ENCODE results near the gene SEMA3E. TPM values are rescaled to one million over a fixed set of nuclear protein-coding genes. Genes with fewer than 3 reads are reported as not detected.

The SEMA3E gene
- total RNA-seq, 1 experiment from 2014 or later: 0.34 TPM

- DNase-seq (ENCODE audit: low read depth): no peak
- in situ Hi-C loops (cut with HindIII; ENCODE audit: low pct_unique_long_range_greater_than_20kb, low sequenced_read_pairs): loop anchor here (25.0 kb wide), 1 partner anchor 237 kb away; no protein-coding TSS in a partner anchor
Measured at GRCh38 chr7:83649701-83650100, 762 bp upstream of the SEMA3E start.

- in situ Hi-C loops (cut with HindIII; ENCODE audit: low pct_unique_long_range_greater_than_20kb, low sequenced_read_pairs): no loop called here
Measured at GRCh38 chr7:83646027-83646426, 2.9 kb downstream of the SEMA3E start.

GRCh38 chr7:83643739-83644138, 5.2 kb downstream of the SEMA3E start:
- in situ Hi-C loops (cut with HindIII; ENCODE audit: low pct_unique_long_range_greater_than_20kb, low sequenced_read_pairs): no loop called here
- DNase-seq (ENCODE audit: low read depth): no peak

More at GRCh38 chr7:83646027-83646426, 2.9 kb downstream of the SEMA3E start:
- DNase-seq (ENCODE audit: low read depth): no peak

GRCh38 chr7:83643012-83643411, 5.9 kb downstream of the SEMA3E start:
- in situ Hi-C loops (cut with HindIII; ENCODE audit: low pct_unique_long_range_greater_than_20kb, low sequenced_read_pairs): no loop called here
- no peak for DNase-seq (ENCODE audit: low read depth)

- DNase-seq (ENCODE audit: low read depth): no peak
- in situ Hi-C loops (cut with HindIII; ENCODE audit: low pct_unique_long_range_greater_than_20kb, low sequenced_read_pairs): no loop called here
Measured at GRCh38 chr7:83640731-83641537, 8.0 kb downstream of the SEMA3E start.

- in situ Hi-C loops (cut with HindIII; ENCODE audit: low pct_unique_long_range_greater_than_20kb, low sequenced_read_pairs): no loop called here
- no peak for DNase-seq (ENCODE audit: low read depth)
Measured at GRCh38 chr7:83640240-83640639, 8.7 kb downstream of the SEMA3E start.

GRCh38 chr7:83633516-83633915, 15.4 kb downstream of the SEMA3E start:
- no peak for DNase-seq (ENCODE audit: low read depth)
- in situ Hi-C loops (cut with HindIII; ENCODE audit: low pct_unique_long_range_greater_than_20kb, low sequenced_read_pairs): no loop called here

- DNase-seq (ENCODE audit: low read depth): no peak
- in situ Hi-C loops (cut with HindIII; ENCODE audit: low pct_unique_long_range_greater_than_20kb, low sequenced_read_pairs): no loop called here
Measured at GRCh38 chr7:83629117-83629880, 19.6 kb downstream of the SEMA3E start.

GRCh38 chr7:83617858-83618257, 31.1 kb downstream of the SEMA3E start:
- in situ Hi-C loops (cut with HindIII; ENCODE audit: low pct_unique_long_range_greater_than_20kb, low sequenced_read_pairs): no loop called here
- no peak for DNase-seq (ENCODE audit: low read depth)

- DNase-seq (ENCODE audit: low read depth): no peak
- in situ Hi-C loops (cut with HindIII; ENCODE audit: low pct_unique_long_range_greater_than_20kb, low sequenced_read_pairs): no loop called here
Measured at GRCh38 chr7:83614112-83614511, 34.8 kb downstream of the SEMA3E start.

- in situ Hi-C loops (cut with HindIII; ENCODE audit: low pct_unique_long_range_greater_than_20kb, low sequenced_read_pairs): no loop called here
- DNase-seq (ENCODE audit: low read depth): no peak
Measured at GRCh38 chr7:83613232-83613631, 35.7 kb downstream of the SEMA3E start.

GRCh38 chr7:83611776-83612175, 37.2 kb downstream of the SEMA3E start:
- in situ Hi-C loops (cut with HindIII; ENCODE audit: low pct_unique_long_range_greater_than_20kb, low sequenced_read_pairs): no loop called here
- DNase-seq (ENCODE audit: low read depth): no peak

GRCh38 chr7:83610649-83611304, 38.2 kb downstream of the SEMA3E start:
- no peak for DNase-seq (ENCODE audit: low read depth)
- in situ Hi-C loops (cut with HindIII; ENCODE audit: low pct_unique_long_range_greater_than_20kb, low sequenced_read_pairs): no loop called here

- in situ Hi-C loops (cut with HindIII; ENCODE audit: low pct_unique_long_range_greater_than_20kb, low sequenced_read_pairs): no loop called here
Measured at GRCh38 chr7:83608716-83609115, 40.2 kb downstream of the SEMA3E start.

GRCh38 chr7:83603649-83604048, 45.3 kb downstream of the SEMA3E start:
- DNase-seq (ENCODE audit: low read depth): no peak
- in situ Hi-C loops (cut with HindIII; ENCODE audit: low pct_unique_long_range_greater_than_20kb, low sequenced_read_pairs): no loop called here

More at GRCh38 chr7:83608716-83609115, 40.2 kb downstream of the SEMA3E start:
- no peak for DNase-seq (ENCODE audit: low read depth)

- DNase-seq (ENCODE audit: low read depth): no peak
- in situ Hi-C loops (cut with HindIII; ENCODE audit: low pct_unique_long_range_greater_than_20kb, low sequenced_read_pairs): no loop called here
Measured at GRCh38 chr7:83599131-83599530, 49.8 kb downstream of the SEMA3E start.

GRCh38 chr7:83593921-83594475, 54.9 kb downstream of the SEMA3E start:
- in situ Hi-C loops (cut with HindIII; ENCODE audit: low pct_unique_long_range_greater_than_20kb, low sequenced_read_pairs): no loop called here

GRCh38 chr7:83588602-83589240, 60.2 kb downstream of the SEMA3E start:
- no peak for DNase-seq (ENCODE audit: low read depth)
- in situ Hi-C loops (cut with HindIII; ENCODE audit: low pct_unique_long_range_greater_than_20kb, low sequenced_read_pairs): no loop called here

More at GRCh38 chr7:83593921-83594475, 54.9 kb downstream of the SEMA3E start:
- no peak for DNase-seq (ENCODE audit: low read depth)
